AG10803 (cell line): Measurements from ENCODE around the gene CD40LG.
A peak's percentile ranks its signal among the peaks of the same experiment; 100 is the strongest.

Source experiments
- DNase-seq: peaks from one replicate; pipeline ENCODE4 v3.0.0; 2010; ENCODE audit warnings: low read depth
- H3K4me3 ChIP-seq: 2 replicates; pipeline ENCODE4 v1.5.1; 2011; ENCODE audit warnings: mild to moderate bottlenecking, low read length, control low read depth
- CTCF ChIP-seq: conservative IDR thresholded peaks from 2 replicates; pipeline ENCODE4 v1.5.1; 2011; ENCODE audit warnings: mild to moderate bottlenecking, low read length, control low read depth, inconsistent platforms

The CD40LG gene

GRCh38 chrX:136627409-136627808, 20.5 kb upstream of the CD40LG start:
- TF ChIP-seq CTCF, result no peak
- DNase-seq, result no peak
- no peak overlapping the region for H3K4me3 ChIP-seq

- TF ChIP-seq CTCF, result no peak
- no peak for DNase-seq
- H3K4me3 ChIP-seq, result no peak overlapping the region
Observed at GRCh38 chrX:136629084-136629750, 18.7 kb upstream of the CD40LG start.

- DNase-seq, result no peak
- no peak overlapping the region for H3K4me3 ChIP-seq
- TF ChIP-seq CTCF, result no peak
Observed at GRCh38 chrX:136630881-136631280, 17.1 kb upstream of the CD40LG start.

- no peak overlapping the region for H3K4me3 ChIP-seq
- no peak for DNase-seq
- TF ChIP-seq CTCF, result no peak
Observed at GRCh38 chrX:136635235-136635634, 12.7 kb upstream of the CD40LG start.

GRCh38 chrX:136636121-136636520, 11.8 kb upstream of the CD40LG start:
- no peak for DNase-seq
- no peak for TF ChIP-seq CTCF
- no peak overlapping the region for H3K4me3 ChIP-seq

- H3K4me3 ChIP-seq, result no peak overlapping the region
- DNase-seq, result peak; percentile 16
- TF ChIP-seq CTCF, result no peak
Observed at GRCh38 chrX:136639506-136640176, 8.3 kb upstream of the CD40LG start.

GRCh38 chrX:136643243-136643642, 4.7 kb upstream of the CD40LG start:
- H3K4me3 ChIP-seq, result no peak overlapping the region
- TF ChIP-seq CTCF, result no peak
- DNase-seq, result no peak
